Measurements from ENCODE around the gene MALSU1.

Gene MALSU1

GRCh38 chr7:23285657-23286646 lies 13.2 kb upstream of the MALSU1 start:
- Histone ChIP-seq H3K27ac (no peak overlapping the region), H3K4me3 (no peak overlapping the region)
- DNase-seq (ENCODE audit: low spot score), result no peak
- no peak for TF ChIP-seq CTCF (IDR thresholded peaks at IDR 0.05)

- no peak overlapping the region for H3K27ac ChIP-seq
- TF ChIP-seq CTCF (IDR thresholded peaks at IDR 0.05), result no peak
- no peak for DNase-seq (ENCODE audit: low spot score)
Measured at GRCh38 chr7:23287612-23288011, 11.5 kb upstream of the MALSU1 start.

GRCh38 chr7:23290993-23291392 lies 8.1 kb upstream of the MALSU1 start:
- no peak for DNase-seq (ENCODE audit: low spot score)
- TF ChIP-seq CTCF (IDR thresholded peaks at IDR 0.05), result no peak
- H3K27ac ChIP-seq, result no peak overlapping the region
- no peak overlapping the region for H3K4me3 ChIP-seq

More at GRCh38 chr7:23287612-23288011, 11.5 kb upstream of the MALSU1 start:
- no peak overlapping the region for H3K4me3 ChIP-seq

GRCh38 chr7:23291957-23292560 lies 7.1 kb upstream of the MALSU1 start:
- no peak for DNase-seq (ENCODE audit: low spot score)
- H3K4me3 ChIP-seq, result no peak overlapping the region
- no peak overlapping the region for H3K27ac ChIP-seq
- TF ChIP-seq CTCF (IDR thresholded peaks at IDR 0.05), result no peak

GRCh38 chr7:23292623-23293022 lies 6.5 kb upstream of the MALSU1 start:
- Histone ChIP-seq H3K4me3 (no peak overlapping the region), H3K27ac (no peak overlapping the region)
- TF ChIP-seq CTCF (IDR thresholded peaks at IDR 0.05), result no peak
- DNase-seq (ENCODE audit: low spot score), result no peak

- no peak for DNase-seq (ENCODE audit: low spot score)
- Histone ChIP-seq H3K27ac (no peak overlapping the region), H3K4me3 (no peak overlapping the region)
- no peak for TF ChIP-seq CTCF (IDR thresholded peaks at IDR 0.05)
Measured at GRCh38 chr7:23293500-23294073, 5.6 kb upstream of the MALSU1 start.

All from coronary artery (tissue), 2 donors.